GM20000 (cell line): ENCODE results near the gene ZC3H6.

ENCODE experiments used
- DNase-seq: peaks from one replicate; pipeline ENCODE4 v3.0.0; 2012; ENCODE audit warnings: low spot score
- TF ChIP-seq, protein P1 (sequence below): IDR thresholded peaks from 2 replicates; pipeline ENCODE4 v1.5.1; 2012; ENCODE audit warnings: mild to moderate bottlenecking, control low read depth; ENCODE audit errors: extremely low read depth, missing control alignments

Gene ZC3H6

DNA sequence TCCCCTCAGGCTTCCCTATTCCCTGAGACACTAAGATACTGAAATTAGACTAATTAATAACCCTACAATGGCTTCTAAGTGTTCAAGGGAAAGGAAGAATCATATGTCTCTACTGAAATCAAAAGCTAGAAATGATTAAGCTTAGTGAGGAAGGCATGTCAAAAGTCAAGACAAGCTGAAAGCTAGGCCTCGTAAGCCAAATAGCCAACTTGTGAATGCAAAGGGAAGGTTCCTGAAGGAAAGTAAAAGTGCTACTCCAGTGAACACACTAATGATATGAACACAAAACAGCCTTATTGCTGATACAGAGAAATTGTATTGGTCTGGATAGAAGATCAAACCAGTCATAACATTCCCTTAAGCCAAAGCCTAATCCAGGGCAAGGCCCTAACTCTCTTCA, 30.5 kb upstream of the ZC3H6 start:
- TF ChIP-seq, protein P1, sequence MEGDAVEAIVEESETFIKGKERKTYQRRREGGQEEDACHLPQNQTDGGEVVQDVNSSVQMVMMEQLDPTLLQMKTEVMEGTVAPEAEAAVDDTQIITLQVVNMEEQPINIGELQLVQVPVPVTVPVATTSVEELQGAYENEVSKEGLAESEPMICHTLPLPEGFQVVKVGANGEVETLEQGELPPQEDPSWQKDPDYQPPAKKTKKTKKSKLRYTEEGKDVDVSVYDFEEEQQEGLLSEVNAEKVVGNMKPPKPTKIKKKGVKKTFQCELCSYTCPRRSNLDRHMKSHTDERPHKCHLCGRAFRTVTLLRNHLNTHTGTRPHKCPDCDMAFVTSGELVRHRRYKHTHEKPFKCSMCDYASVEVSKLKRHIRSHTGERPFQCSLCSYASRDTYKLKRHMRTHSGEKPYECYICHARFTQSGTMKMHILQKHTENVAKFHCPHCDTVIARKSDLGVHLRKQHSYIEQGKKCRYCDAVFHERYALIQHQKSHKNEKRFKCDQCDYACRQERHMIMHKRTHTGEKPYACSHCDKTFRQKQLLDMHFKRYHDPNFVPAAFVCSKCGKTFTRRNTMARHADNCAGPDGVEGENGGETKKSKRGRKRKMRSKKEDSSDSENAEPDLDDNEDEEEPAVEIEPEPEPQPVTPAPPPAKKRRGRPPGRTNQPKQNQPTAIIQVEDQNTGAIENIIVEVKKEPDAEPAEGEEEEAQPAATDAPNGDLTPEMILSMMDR, result no peak
- DNase-seq, result no peak

GRCh38 chr2:112251271-112251670, 24.1 kb upstream of the ZC3H6 start:
- no peak for DNase-seq
- TF ChIP-seq, protein P1, result no peak

DNA sequence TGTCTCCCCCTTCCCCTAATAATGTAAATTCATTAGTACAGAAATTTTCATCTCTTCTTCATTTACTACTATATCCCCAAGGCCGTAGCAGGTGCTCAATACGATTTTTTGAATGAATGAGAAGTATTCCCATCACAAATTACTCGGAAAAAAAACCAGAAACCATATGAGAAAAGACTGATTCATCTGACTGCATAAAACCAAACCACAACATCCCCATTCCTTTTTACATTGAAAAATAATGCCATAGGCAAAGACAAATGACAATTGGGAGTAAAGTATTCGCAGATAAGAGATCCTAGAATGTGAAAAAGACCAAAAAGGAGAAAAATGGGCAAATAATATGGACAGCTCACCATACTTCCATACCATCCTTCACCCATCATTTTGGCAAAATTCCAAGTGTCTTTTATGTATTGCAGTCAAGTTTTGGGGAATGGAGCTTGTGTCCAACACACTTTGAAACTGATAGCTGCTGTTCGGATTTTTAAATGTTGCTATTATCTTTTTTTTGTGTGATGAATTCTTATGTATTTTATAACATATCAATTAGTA, 22.1 kb upstream of the ZC3H6 start:
- TF ChIP-seq, protein P1, result no peak
- no peak for DNase-seq

DNA sequence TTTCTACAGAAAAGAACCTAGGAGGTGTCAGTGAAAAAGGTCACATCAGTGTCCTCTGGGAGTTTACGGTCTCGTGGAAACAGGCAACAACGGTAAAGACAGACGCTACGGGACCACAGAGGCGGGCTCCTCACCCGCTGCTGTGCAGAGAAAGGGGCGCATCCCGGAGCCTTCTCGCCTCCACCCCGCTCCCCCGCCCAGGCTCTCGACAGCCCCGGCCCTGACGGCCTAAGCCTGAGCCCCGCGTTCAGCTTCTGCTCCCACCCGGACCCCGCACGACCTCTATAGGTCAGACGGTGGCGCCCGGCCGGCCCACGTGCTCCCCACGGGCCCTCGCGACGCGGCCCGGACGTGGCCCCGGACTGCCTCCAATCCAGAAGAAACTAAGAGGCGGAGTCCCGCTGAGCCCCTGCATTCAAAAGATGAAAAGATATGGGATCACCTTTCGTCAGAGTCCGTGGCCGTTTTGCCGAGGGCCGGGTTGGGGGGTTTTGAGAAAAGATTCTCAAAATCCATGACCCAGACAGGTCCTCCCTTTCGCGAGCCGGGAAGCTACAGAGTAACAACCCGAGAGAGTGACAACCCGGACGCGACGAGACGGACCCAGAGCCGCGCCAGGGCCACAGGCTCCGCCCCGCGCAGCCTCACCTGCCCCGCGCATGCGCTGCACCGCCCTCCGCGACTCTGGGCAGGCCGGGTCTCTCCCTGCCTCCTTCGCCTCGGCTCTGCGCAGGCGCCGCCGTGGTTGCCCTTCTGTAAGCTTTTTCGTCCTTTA, 20.7 kb upstream of the ZC3H6 start, which contains the start of gene ZC3H8:
TSS of gene ZC3H8 (minus strand) at position 577 of the 775 bp plus-strand sequence. CDS start at position 516, 61 bp downstream.
- peak; percentile 98 for DNase-seq
- TF ChIP-seq, protein P1, result no peak

- TF ChIP-seq, protein P1, result no peak
- no peak for DNase-seq
These were observed 19.5 kb upstream of the ZC3H6 start for GRCh38 chr2:112255875-112256274.

GRCh38 chr2:112256654-112257053, 18.7 kb upstream of the ZC3H6 start:
- no peak for DNase-seq
- TF ChIP-seq, protein P1, result no peak

DNA sequence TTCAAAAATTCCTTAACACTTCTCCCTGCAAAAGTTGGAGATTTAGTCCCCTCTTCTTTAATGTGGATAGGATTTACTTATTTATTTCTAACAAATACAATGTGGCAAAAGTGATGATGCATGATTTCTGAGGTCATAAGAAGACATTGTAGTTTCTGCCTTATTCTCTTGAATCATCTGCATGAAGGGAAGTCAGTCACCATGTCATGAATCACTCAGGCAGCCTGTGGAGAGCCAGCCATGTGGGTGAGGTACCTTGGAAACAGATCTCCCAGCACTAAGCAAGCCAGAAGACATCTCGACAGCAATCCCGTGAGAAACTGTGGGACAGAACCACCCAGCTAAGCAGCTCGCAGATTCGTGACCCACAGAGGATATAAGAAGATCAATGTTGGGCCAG, 17.8 kb upstream of the ZC3H6 start:
- TF ChIP-seq, protein P1, result no peak
- no peak for DNase-seq
